ENCODE measurements around the gene RAPGEFL1. TPM values are rescaled to one million over a fixed set of nuclear protein-coding genes. Genes with fewer than 3 reads are reported as not detected.
A peak's percentile ranks its signal among the peaks of the same experiment; 100 is the strongest.
"Not testable (repeated sequence)": the region's sequence is repeated elsewhere in the genome, so short reads cannot be mapped to it uniquely, and the experiment has no call there.

The RAPGEFL1 gene
- total RNA-seq, result 1 to 10 TPM; 4.9 to 5.4 TPM

- ATAC-seq (ENCODE audit: low read depth) (peak; percentile 95), DNase-seq (peak; percentile 82)
- peaks cover 8% of the 10 kb centered on the region for H3K36me3 Mint-ChIP-seq
- peak within 1 kb of the TSS; percentile 22 for H3K27ac Mint-ChIP-seq
- no peaks in the 10 kb centered on the region for H3K9me3 Mint-ChIP-seq
- H3K4me3 Mint-ChIP-seq, result peak within 1 kb of the TSS; percentile 20
- POLR2A ChIA-PET, result interaction anchor here (0.6 kb wide), 1 partner anchor 34 kb away, joined by 3 read pairs; no protein-coding TSS in a partner anchor
- peaks cover 6% of the 10 kb centered on the region for H3K4me1 Mint-ChIP-seq
- H3K27me3 Mint-ChIP-seq, result no peaks in the 10 kb centered on the region
These were observed at the start of gene RAPGEFL1 for GRCh38 chr17:40177275-40177874. Gene RAPGEFL1, plus strand, starts transcription at chr17:40177470. Its CDS starts 392 bp downstream, at chr17:40177862.

DNA sequence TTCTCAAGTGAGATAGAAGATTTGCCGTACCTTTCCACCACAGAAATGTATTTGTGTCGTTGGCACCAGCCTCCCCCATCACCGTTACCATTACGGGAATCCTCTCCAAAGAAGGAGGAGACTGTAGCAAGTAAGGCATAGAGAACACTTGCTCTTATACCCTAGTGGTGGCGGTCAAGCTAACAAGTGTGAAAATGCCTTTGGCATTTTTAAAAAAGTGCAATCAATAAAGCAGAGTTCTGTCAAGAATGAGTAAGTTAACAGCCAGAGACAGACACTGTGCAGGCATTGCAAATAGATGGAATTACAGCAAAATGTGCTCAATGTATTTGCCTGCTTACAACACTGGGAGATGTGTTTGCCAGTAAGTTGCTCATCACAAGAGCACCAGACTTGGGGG is 47.8 kb upstream of the RAPGEFL1 start:
- no peak overlapping the region for H3K27ac Mint-ChIP-seq
- POLR2A ChIA-PET, result no interaction called here
- H3K4me1 Mint-ChIP-seq, result peaks cover 15% of the 10 kb centered on the region
- H3K9me3 Mint-ChIP-seq, result no peaks in the 10 kb centered on the region
- DNase-seq (no peak), ATAC-seq (ENCODE audit: low read depth) (no peak)
- H3K36me3 Mint-ChIP-seq, result peaks cover 48% of the 10 kb centered on the region
- no peak overlapping the region for H3K4me3 Mint-ChIP-seq
- no peaks in the 10 kb centered on the region for H3K27me3 Mint-ChIP-seq

GRCh38 chr17:40130352-40131042 is 46.8 kb upstream of the RAPGEFL1 start:
- Mint-ChIP-seq H3K4me3 (no peak overlapping the region), H3K27me3 (no peaks in the 10 kb centered on the region), H3K9me3 (no peaks in the 10 kb centered on the region), H3K36me3 (peaks cover 46% of the 10 kb centered on the region), H3K27ac (no peak overlapping the region), H3K4me1 (peaks cover 11% of the 10 kb centered on the region)
- ATAC-seq (ENCODE audit: low read depth), result no peak
- DNase-seq, result no peak
- POLR2A ChIA-PET, result interaction anchor here (1.1 kb wide), 1 partner anchor 10 kb away, joined by 3 read pairs; the partner anchor contains the start of gene CASC3

DNA sequence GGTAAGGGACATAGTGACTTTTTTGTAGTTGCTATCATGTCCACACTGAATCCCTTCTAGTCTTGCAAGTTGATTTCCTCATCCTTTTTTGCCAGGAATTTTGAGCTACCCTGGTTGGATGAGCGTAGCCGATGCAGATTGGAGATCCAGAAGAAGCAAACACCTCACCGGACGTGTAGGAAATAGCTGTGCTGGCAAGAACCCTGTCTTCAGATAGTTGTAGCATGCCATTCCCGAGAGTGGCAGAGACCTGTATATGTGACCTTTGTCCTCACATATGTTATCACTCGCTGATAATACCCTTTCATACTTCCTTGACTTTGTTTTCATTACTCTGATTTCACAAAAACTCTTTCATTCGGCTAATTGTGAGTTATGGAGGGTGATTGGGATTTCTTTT is 43.1 kb upstream of the RAPGEFL1 start:
- Mint-ChIP-seq H3K4me1 (peaks cover 13% of the 10 kb centered on the region), H3K4me3 (no peak overlapping the region), H3K9me3 (no peaks in the 10 kb centered on the region), H3K27ac (no peak overlapping the region), H3K36me3 (peaks cover 45% of the 10 kb centered on the region), H3K27me3 (no peaks in the 10 kb centered on the region)
- ATAC-seq (ENCODE audit: low read depth) (no peak), DNase-seq (no peak)
- POLR2A ChIA-PET, result interaction anchor here (0.8 to 3.4 kb wide), 2 partner anchors 11 to 20 kb away, joined by 3 to 23 read pairs; partner anchors contain the start of gene MSL1

- Mint-ChIP-seq H3K9me3 (no peaks in the 10 kb centered on the region), H3K27ac (peak overlapping the region; percentile 35), H3K4me3 (no peak overlapping the region), H3K27me3 (no peaks in the 10 kb centered on the region), H3K4me1 (peaks cover 16% of the 10 kb centered on the region), H3K36me3 (peaks cover 30% of the 10 kb centered on the region)
- ATAC-seq (ENCODE audit: low read depth) (no peak), DNase-seq (no peak)
- POLR2A ChIA-PET, result no interaction called here
These were observed 41.5 kb upstream of the RAPGEFL1 start for GRCh38 chr17:40135817-40136216.

DNA sequence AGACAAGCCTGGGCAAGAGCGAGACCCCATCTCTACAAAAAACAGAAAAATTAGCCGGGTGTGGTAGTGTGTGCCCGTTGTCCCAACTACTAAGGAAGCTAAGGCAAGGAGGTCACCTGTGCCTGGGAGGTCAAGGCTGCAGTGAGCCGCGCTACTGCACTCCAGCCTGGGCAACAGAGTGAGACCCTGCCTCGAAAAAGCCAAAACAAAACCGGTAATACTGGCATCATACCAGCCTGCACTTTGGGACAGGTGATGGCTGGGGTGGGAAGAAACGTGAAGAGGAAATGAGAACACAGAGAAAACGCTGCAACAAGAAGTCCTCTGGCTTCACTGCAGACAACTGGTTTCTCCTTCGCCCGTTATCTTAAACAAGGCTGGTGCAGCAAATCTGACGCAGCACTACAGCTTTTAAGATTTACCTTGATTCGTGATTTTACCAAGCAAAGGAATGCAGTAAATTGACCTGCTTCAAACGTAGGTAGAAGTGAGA is 37.7 kb upstream of the RAPGEFL1 start:
- no peaks in the 10 kb centered on the region for H3K27me3 Mint-ChIP-seq
- H3K36me3 Mint-ChIP-seq, result peaks cover 24% of the 10 kb centered on the region
- ATAC-seq (ENCODE audit: low read depth) (peak; percentile 1), DNase-seq (peak; percentile 38)
- H3K4me1 Mint-ChIP-seq, result peaks cover 28% of the 10 kb centered on the region
- H3K4me3 Mint-ChIP-seq, result peak overlapping the region; percentile 99
- peak overlapping the region; percentile 97 for H3K27ac Mint-ChIP-seq
- H3K9me3 Mint-ChIP-seq, result no peaks in the 10 kb centered on the region
- POLR2A ChIA-PET, result interaction anchor here (0.7 to 5.6 kb wide), 10 partner anchors 13 to 502 kb away, joined by 3 to 48 read pairs (median 4); partner anchors contain the start of genes MSL1 and STARD3

- H3K27me3 Mint-ChIP-seq; DNase-seq; H3K9me3 Mint-ChIP-seq; H3K4me3 Mint-ChIP-seq; ATAC-seq (ENCODE audit: low read depth); H3K27ac Mint-ChIP-seq: not testable (repeated sequence)
- H3K36me3 Mint-ChIP-seq, result peaks cover 25% of the 10 kb centered on the region
- POLR2A ChIA-PET, result interaction anchor here (1.0 to 1.1 kb wide), 2 partner anchors 20 to 29 kb away, joined by 3 read pairs; no protein-coding TSS in a partner anchor
- peaks cover 26% of the 10 kb centered on the region for H3K4me1 Mint-ChIP-seq
These were observed 34.1 kb upstream of the RAPGEFL1 start for GRCh38 chr17:40143166-40143565.

DNA sequence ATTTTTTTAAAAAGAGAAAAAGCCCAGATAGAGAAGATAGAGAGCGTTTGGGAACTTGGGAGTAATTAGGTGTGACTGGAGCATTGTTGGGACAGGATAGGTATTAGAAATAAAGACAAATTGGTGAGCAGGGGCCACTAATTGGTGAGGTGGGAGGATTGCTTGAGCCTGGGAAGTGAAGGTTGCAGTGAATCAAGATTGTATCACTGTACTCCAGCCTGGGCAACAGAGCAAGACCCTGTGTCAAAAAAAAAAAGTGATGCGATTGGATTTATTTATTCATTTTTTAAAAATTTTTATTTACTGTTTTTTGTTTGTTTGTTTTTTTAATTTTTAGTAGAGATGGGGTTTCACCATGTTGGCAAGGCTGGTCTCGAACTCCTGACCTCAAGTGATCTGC is 31.8 kb upstream of the RAPGEFL1 start:
- H3K27ac Mint-ChIP-seq, result peak overlapping the region; percentile 4
- no peak for ATAC-seq (ENCODE audit: low read depth)
- no peaks in the 10 kb centered on the region for H3K27me3 Mint-ChIP-seq
- no peak for DNase-seq
- H3K4me3 Mint-ChIP-seq, result no peak overlapping the region
- POLR2A ChIA-PET, result interaction anchor here (0.7 kb wide), 1 partner anchor 20 kb away, joined by 3 read pairs; no protein-coding TSS in a partner anchor
- peaks cover 38% of the 10 kb centered on the region for H3K36me3 Mint-ChIP-seq
- H3K4me1 Mint-ChIP-seq, result peaks cover 24% of the 10 kb centered on the region
- H3K9me3 Mint-ChIP-seq, result no peaks in the 10 kb centered on the region

DNA sequence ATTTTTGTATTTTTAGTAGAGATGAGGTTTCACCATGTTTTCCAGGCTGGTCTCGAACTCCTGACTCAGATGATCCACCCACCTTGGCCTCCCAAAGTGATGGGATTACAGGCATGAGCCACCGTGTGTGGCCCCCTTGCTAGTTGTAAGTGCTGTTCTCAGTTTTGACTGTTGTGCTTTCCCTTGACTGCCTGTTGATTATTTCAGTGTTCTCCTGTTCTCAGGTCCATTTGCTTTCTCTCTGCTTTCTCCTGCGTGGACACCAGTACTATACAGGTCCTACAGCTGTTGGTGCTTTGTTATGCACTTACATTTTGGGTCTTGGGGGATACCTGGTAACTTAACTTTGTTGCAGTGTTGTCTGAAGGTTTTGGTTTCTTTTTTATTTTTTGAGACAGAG is 28.7 kb upstream of the RAPGEFL1 start:
- Mint-ChIP-seq H3K4me3 (no peak overlapping the region), H3K27me3 (no peaks in the 10 kb centered on the region), H3K9me3 (no peaks in the 10 kb centered on the region), H3K4me1 (peaks cover 12% of the 10 kb centered on the region), H3K27ac (peak overlapping the region; percentile 3), H3K36me3 (peaks cover 38% of the 10 kb centered on the region)
- POLR2A ChIA-PET, result interaction anchor here (0.7 kb wide), 1 partner anchor 34 kb away, joined by 3 read pairs; no protein-coding TSS in a partner anchor
- ATAC-seq (ENCODE audit: low read depth) (no peak), DNase-seq (no peak)

DNA sequence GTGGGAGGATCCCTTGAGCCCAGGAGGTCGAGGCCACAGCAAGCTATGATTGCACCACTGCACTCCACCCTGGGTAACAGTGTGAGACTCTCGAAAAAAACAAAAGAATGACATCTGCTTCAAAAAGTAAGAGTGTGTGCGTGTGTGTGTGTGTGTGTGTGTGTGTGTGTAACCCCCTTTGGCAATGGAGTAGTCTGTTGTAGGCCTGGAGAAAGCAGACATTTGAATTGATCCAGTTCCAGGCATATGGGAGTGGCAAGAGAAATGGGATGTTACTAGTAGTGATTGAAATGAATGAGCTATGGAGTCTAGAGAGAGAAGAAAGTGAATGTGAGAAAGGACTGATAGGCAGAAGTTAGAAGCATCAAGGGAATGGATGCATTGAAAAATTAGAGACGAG is 27.0 kb upstream of the RAPGEFL1 start:
- Mint-ChIP-seq H3K27ac (no peak overlapping the region), H3K27me3 (no peaks in the 10 kb centered on the region), H3K4me3 (no peak overlapping the region), H3K9me3 (no peaks in the 10 kb centered on the region), H3K36me3 (peaks cover 36% of the 10 kb centered on the region), H3K4me1 (peaks cover 14% of the 10 kb centered on the region)
- DNase-seq, result no peak
- no peak for ATAC-seq (ENCODE audit: low read depth)
- POLR2A ChIA-PET, result no interaction called here

- H3K9me3 Mint-ChIP-seq, result no peaks in the 10 kb centered on the region
- H3K36me3 Mint-ChIP-seq, result peaks cover 29% of the 10 kb centered on the region
- POLR2A ChIA-PET, result interaction anchor here (0.5 kb wide), 1 partner anchor 11 kb away, joined by 5 read pairs; the partner anchor contains the start of gene CASC3
- H3K4me3 Mint-ChIP-seq, result no peak overlapping the region
- H3K4me1 Mint-ChIP-seq, result peaks cover 11% of the 10 kb centered on the region
- H3K27me3 Mint-ChIP-seq, result no peaks in the 10 kb centered on the region
- ATAC-seq (ENCODE audit: low read depth) (no peak), DNase-seq (no peak)
- no peak overlapping the region for H3K27ac Mint-ChIP-seq
These were observed 25.8 kb upstream of the RAPGEFL1 start for GRCh38 chr17:40151414-40151963.

DNA sequence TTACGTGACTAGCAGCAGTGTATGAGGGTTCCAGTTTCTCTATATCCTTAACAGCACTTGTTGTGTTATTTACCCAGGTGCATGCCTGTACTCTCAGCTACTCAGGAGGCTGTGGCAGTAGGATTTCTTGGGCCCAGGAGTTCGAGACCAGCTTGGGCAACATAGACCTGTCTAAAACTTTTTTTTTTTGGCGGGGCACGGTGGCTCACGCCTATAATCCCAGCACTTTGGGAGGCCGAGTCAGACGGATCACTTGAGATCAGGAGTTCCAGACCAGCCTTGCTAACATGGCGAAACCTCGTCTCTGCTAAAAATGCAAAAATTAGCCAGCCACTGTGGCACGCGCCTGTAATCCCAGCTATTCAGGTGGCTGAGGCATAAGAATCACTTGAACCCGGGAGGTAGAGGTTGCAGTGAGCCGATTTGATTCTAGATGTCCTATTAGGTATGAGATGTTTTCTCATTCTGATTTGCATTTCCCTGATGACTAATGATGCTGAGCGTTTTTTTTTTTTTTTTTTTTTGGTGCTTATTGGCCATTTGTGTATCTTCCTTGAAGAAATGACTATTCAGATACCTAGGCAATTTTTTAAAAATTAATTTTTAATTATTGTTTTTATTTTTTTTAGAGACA is 23.6 kb upstream of the RAPGEFL1 start:
- Mint-ChIP-seq H3K4me1 (peaks cover 9% of the 10 kb centered on the region), H3K27ac (no peak overlapping the region), H3K9me3 (no peaks in the 10 kb centered on the region), H3K27me3 (no peaks in the 10 kb centered on the region), H3K4me3 (no peak overlapping the region), H3K36me3 (peaks cover 26% of the 10 kb centered on the region)
- DNase-seq (no peak), ATAC-seq (ENCODE audit: low read depth) (no peak)
- POLR2A ChIA-PET, result no interaction called here

DNA sequence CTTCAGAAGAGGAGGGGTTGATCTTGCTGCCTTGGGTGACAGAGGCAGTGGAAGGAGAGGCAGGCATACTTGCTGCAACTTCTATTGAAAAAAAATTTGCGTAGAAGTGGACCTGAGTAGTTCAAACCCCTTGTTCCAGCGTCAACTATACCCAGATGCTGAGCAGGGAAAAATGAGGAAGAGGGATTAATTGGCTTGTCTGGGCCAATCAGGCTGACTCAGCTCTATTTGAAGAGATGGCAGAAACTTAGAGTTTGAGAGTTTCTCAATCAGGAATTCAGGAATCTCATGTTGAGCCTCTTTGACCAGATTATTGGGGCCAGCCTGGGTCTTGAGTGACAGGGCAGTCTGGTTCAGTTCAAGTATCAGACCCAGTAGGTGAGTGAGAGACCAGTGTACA is 19.3 kb upstream of the RAPGEFL1 start:
- POLR2A ChIA-PET, result interaction anchor here (0.6 kb wide), 1 partner anchor 41 kb away, joined by 3 read pairs; no protein-coding TSS in a partner anchor
- Mint-ChIP-seq H3K27me3 (no peaks in the 10 kb centered on the region), H3K4me3 (no peak overlapping the region), H3K36me3 (peaks cover 21% of the 10 kb centered on the region), H3K4me1 (peaks cover 5% of the 10 kb centered on the region), H3K9me3 (no peaks in the 10 kb centered on the region), H3K27ac (no peak overlapping the region)
- DNase-seq (no peak), ATAC-seq (ENCODE audit: low read depth) (no peak)
